ENCODE results near the gene CDK4. TPM values are rescaled to one million over a fixed set of nuclear protein-coding genes. Genes with fewer than 3 reads are reported as not detected.

Gene CDK4
- total and polyA plus RNA-seq, 2 of the 13 experiments (the other 11 are each of a cell fraction or from before 2014, with no cell fraction given): 191 to 209 TPM

DNA sequence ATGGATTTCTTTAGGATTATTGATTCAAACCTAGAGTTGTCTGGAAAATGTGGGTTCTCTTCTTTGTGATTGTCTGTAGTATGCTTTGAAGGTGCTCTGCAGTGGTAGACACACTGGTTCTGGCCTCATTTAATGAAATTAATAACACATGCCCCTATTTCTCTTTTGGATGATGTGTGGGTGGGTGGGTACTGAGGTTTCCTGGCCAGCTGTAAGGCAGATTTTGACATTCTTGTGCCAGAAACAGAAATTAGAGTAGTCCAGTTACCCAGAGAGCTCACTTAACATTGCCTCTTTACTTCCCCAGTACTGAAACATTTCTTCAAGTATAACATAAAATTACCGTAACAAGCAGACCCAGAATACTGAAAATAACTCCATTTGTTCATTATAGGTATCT, 44.9 kb upstream of the CDK4 start:
- intact Hi-C loops (cut with micrococcal nuclease; ENCODE audit: unreplicated experiment): no loop called here
- WGBS (ENCODE audit: low lambda C conversion rate): 93% methylated on average over 1 of the region's 1 CpG

DNA sequence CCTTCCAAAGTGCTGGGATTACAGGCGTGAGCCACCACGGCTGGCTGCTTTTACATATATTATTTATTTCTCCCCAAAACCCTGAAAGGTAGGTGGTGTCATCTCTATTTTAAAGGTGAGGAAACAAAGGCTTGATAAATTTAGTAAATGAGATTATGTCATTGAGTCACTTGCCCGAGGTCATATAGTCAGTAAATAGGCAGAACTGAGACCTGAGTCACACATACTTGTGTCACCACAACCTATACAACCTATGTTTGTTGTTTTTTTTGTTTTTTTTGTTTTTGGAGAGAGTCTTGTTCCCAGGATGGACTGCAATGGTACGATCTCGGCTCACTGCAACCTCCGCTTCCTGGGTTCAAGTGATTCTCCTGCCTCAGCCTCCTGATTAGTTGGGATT, 43.2 kb upstream of the CDK4 start:
- in situ Hi-C loops (cut with HindIII; ENCODE audit: extremely low pct_ligation_motif_present, low pct_unique_long_range_greater_than_20kb) (no loop called here), intact Hi-C loops (cut with micrococcal nuclease; ENCODE audit: unreplicated experiment) (no loop called here)
- no peak overlapping the region for H3K9ac ChIP-seq (ENCODE audit: insufficient read depth, low read depth, low read length)
- no peaks in the 10 kb centered on the region for H3K27me3 ChIP-seq (ENCODE audit: control insufficient read depth in 1 of 2, insufficient read depth in 2 of 2, low read length in 2 of 2)
- no peak for TF ChIP-seq JUND (CRISPR knock-in tag; IDR thresholded peaks at IDR 0.05)
- TF ChIP-seq ZNF780A (CRISPR knock-in tag; IDR thresholded peaks at IDR 0.05): no peak
- no peak for TF ChIP-seq POLR2AphosphoS5 (IDR thresholded peaks at IDR 0.05; ENCODE audit: low read depth, low read length)
- no peak for TF ChIP-seq BORCS8-MEF2B (CRISPR knock-in tag; IDR thresholded peaks at IDR 0.05)
- TF ChIP-seq ZNF792 (CRISPR knock-in tag; IDR thresholded peaks at IDR 0.05): no peak
- TF ChIP-seq, protein P1, sequence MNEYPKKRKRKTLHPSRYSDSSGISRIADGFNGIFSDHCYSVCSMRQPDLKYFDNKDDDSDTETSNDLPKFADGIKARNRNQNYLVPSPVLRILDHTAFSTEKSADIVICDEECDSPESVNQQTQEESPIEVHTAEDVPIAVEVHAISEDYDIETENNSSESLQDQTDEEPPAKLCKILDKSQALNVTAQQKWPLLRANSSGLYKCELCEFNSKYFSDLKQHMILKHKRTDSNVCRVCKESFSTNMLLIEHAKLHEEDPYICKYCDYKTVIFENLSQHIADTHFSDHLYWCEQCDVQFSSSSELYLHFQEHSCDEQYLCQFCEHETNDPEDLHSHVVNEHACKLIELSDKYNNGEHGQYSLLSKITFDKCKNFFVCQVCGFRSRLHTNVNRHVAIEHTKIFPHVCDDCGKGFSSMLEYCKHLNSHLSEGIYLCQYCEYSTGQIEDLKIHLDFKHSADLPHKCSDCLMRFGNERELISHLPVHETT (CRISPR knock-in tag; conservative IDR thresholded peaks at IDR 0.05): no peak
- no peak for TF ChIP-seq RFX1 (IDR thresholded peaks at IDR 0.05)
- H3K79me2 ChIP-seq (ENCODE audit: insufficient read depth, low read length): no peaks in the 10 kb centered on the region
- H3K4me2 ChIP-seq (ENCODE audit: low read depth, low read length): no peak overlapping the region
- no peak overlapping the region for H3K27ac ChIP-seq (ENCODE audit: extremely low read length, insufficient read depth, low read length)
- no TSS peak for BruUV-seq (replicated peaks)
- no peaks in the 10 kb centered on the region for H3K4me1 ChIP-seq (ENCODE audit: insufficient read depth, low read length)
- FAIRE-seq: no peak
- H3K9me3 ChIP-seq (ENCODE audit: low read length): no peaks in the 10 kb centered on the region
- POLR2A ChIA-PET: no interaction called here
- H3K36me3 ChIP-seq (replicated peaks in 1 of 2; ENCODE audit: control insufficient read depth in 1 of 2, insufficient read depth in 2 of 2, low read length in 2 of 2): peaks cover 14 to 64% of the 10 kb centered on the region in 2 experiments
- no peaks in the 10 kb centered on the region for H4K20me1 ChIP-seq (ENCODE audit: insufficient read depth, low read length)
- no peak for ATAC-seq
- H2AFZ ChIP-seq (ENCODE audit: low read length): no peak overlapping the region
- CTCF ChIA-PET (ENCODE audit: low intra/inter-chr PET ratio, low total read pairs): no interaction called here
- DNase-seq (ENCODE audit: low spot score): no peak
- no peak overlapping the region for H3K4me3 ChIP-seq (replicated peaks in 1 of 3; ENCODE audit: insufficient read depth in 1 of 3, low read depth in 2 of 3, low read length in 3 of 3)
- 98% methylated on average over 6 of the region's 6 CpGs for WGBS (ENCODE audit: low lambda C conversion rate)

More for the DNA sequence above, 44.9 kb upstream of the CDK4 start:
- H4K20me1 ChIP-seq (ENCODE audit: insufficient read depth, low read length): no peaks in the 10 kb centered on the region
- FAIRE-seq: no peak
- no peak for TF ChIP-seq THYN1 (CRISPR knock-in tag; IDR thresholded peaks at IDR 0.05; ENCODE audit: borderline replicate concordance, low read depth)
- BruUV-seq (replicated peaks): no TSS peak
- ChIA-PET CTCF (ENCODE audit: low intra/inter-chr PET ratio, low total read pairs) (no interaction called here), POLR2A (no interaction called here)
- H3K36me3 ChIP-seq (replicated peaks in 1 of 2; ENCODE audit: control insufficient read depth in 1 of 2, insufficient read depth in 2 of 2, low read length in 2 of 2): peaks cover 14 to 54% of the 10 kb centered on the region in 2 experiments
- H3K27ac ChIP-seq (ENCODE audit: extremely low read length, insufficient read depth, low read length): no peak overlapping the region
- H3K4me3 ChIP-seq (replicated peaks in 1 of 3; ENCODE audit: insufficient read depth in 1 of 3, low read depth in 2 of 3, low read length in 3 of 3): no peak overlapping the region
- no peak overlapping the region for H2AFZ ChIP-seq (ENCODE audit: low read length)
- no peaks in the 10 kb centered on the region for H3K27me3 ChIP-seq (ENCODE audit: control insufficient read depth in 1 of 2, insufficient read depth in 2 of 2, low read length in 2 of 2)
- H3K79me2 ChIP-seq (ENCODE audit: insufficient read depth, low read length): no peaks in the 10 kb centered on the region
- no peaks in the 10 kb centered on the region for H3K9me3 ChIP-seq (ENCODE audit: low read length)
- H3K4me2 ChIP-seq (ENCODE audit: low read depth, low read length): no peak overlapping the region
- ATAC-seq: no peak
- H3K9ac ChIP-seq (ENCODE audit: insufficient read depth, low read depth, low read length): no peak overlapping the region
- no peak for DNase-seq (ENCODE audit: low spot score)
- in situ Hi-C loops (cut with HindIII; ENCODE audit: extremely low pct_ligation_motif_present, low pct_unique_long_range_greater_than_20kb): no loop called here
- no peaks in the 10 kb centered on the region for H3K4me1 ChIP-seq (ENCODE audit: insufficient read depth, low read length)
